ENCODE measurements around the gene RAI1.

GRCh38 chr17:17711641-17712162 lies 30.4 kb downstream of the RAI1 start:
- TF ChIP-seq RFX5 (IDR thresholded peaks at IDR 0.05; ENCODE audit: borderline replicate concordance, low read depth, low read length) (no peak), CEBPB (IDR thresholded peaks at IDR 0.05; ENCODE audit: low read depth, low read length) (no peak), CTCF (IDR thresholded peaks at IDR 0.05; ENCODE audit: control extremely low read depth in 1 of 3, insufficient read depth in 1 of 3, low read depth in 1 of 3, low read length in 3 of 3) (no peak), EZH2 (IDR thresholded peaks at IDR 0.05; ENCODE audit: low read depth, low read length, severe bottlenecking) (no peak), PHF8 (conservative IDR thresholded peaks at IDR 0.05; ENCODE audit: low read depth, low read length) (no peak), YY1 (IDR thresholded peaks at IDR 0.05; ENCODE audit: low read depth, low read length) (no peak), CREB1 (IDR thresholded peaks at IDR 0.05) (no peak)
- TF ChIP-seq, protein P1, sequence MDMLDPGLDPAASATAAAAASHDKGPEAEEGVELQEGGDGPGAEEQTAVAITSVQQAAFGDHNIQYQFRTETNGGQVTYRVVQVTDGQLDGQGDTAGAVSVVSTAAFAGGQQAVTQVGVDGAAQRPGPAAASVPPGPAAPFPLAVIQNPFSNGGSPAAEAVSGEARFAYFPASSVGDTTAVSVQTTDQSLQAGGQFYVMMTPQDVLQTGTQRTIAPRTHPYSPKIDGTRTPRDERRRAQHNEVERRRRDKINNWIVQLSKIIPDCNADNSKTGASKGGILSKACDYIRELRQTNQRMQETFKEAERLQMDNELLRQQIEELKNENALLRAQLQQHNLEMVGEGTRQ (IDR thresholded peaks at IDR 0.05; ENCODE audit: low read length), result no peak

Measured in H1 (cell line).